ENCODE data around the gene LRRC75A.

DNA sequence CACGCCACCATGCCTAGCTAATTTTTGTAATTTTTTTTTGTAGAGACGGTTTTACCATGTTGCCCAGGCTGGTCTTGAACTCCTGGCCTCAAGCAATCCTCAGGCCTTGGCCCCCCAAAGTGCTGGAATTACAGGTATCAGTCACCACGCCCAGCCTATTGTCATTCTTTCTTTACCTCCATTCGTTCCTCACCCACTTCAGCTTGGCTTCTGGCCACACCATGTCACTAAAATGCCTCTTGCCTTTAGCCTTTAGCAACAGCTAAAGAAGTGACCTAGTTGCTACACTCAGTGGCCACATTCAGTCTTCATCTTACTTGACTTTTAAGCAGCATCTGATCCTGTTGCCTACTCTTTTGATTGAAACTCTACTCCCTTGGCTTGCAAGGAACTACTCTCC is 3.6 kb upstream of the LRRC75A start:
- TF ChIP-seq CTCF (IDR thresholded peaks at IDR 0.05) (no peak), POLR2AphosphoS5 (IDR thresholded peaks at IDR 0.05; ENCODE audit: low read depth, low read length) (no peak)

Measured in Panc1 (cell line).